Stimulated activated CD4-positive, alpha-beta T cell treated with anti-CD3 and anti-CD28 coated beads, Interleukin-1b, Interleukin-23, amount 100 ng/mL, for 4 hours (primary cell): Measurements from ENCODE around the gene TRAPPC8.

Experiments used
- DNase-seq, 2 donors: peaks; one replicate each; pipeline ENCODE4 v3.0.0-alpha.2; 2020; ENCODE audit warnings: low read depth in 2 of 2

TRAPPC8 gene

GRCh38 chr18:31795747-31796146 lies 147.2 kb downstream of the TRAPPC8 start:
- no peak for DNase-seq

GRCh38 chr18:31793531-31793930 lies 149.4 kb downstream of the TRAPPC8 start:
- DNase-seq: no peak

- DNase-seq: no peak
Measured at GRCh38 chr18:31792580-31792911, 150.4 kb downstream of the TRAPPC8 start.

GRCh38 chr18:31791817-31792579 lies 150.9 kb downstream of the TRAPPC8 start:
- no peak for DNase-seq

- no peak for DNase-seq
Measured at GRCh38 chr18:31789409-31789808, 153.5 kb downstream of the TRAPPC8 start.

- no peak for DNase-seq
Measured at GRCh38 chr18:31783059-31783458, 159.9 kb downstream of the TRAPPC8 start.
